Activated naive CD8-positive, alpha-beta T cell treated with anti-CD3 and anti-CD28 coated beads, Interleukin-2, amount 50 U/mL, for 24 hours (primary cell): ENCODE data around the gene TMC8.
"Not testable (repeated sequence)": the region's sequence is repeated elsewhere in the genome, so short reads cannot be mapped to it uniquely, and the experiment has no call there.

Experiments used
- ATAC-seq: fragments of 150-1000 bp; cut with Tn5 transposase; one replicate; pipeline ENCODE4 v1.10.0; 2021
- DNase-seq: peaks from one replicate; pipeline ENCODE4 v3.0.0; 2021
- H3K27ac Mint-ChIP-seq: one replicate; pipeline ENCODE4 v1.8.0; 2021; ENCODE audit warnings: mild to moderate bottlenecking, mixed read lengths
- H3K27me3 Mint-ChIP-seq: one replicate; pipeline ENCODE4 v1.8.0; 2021; ENCODE audit warnings: mixed read lengths
- H3K36me3 Mint-ChIP-seq: one replicate; pipeline ENCODE4 v1.8.0; 2021; ENCODE audit warnings: low read depth, mixed read lengths
- H3K4me1 Mint-ChIP-seq: one replicate; pipeline ENCODE4 v1.8.0; 2021; ENCODE audit warnings: mixed read lengths
- H3K4me3 Mint-ChIP-seq: one replicate; pipeline ENCODE4 v1.8.0; 2021; ENCODE audit warnings: mild to moderate bottlenecking, moderate library complexity, mixed read lengths
- H3K9me3 Mint-ChIP-seq: one replicate; pipeline ENCODE4 v1.8.0; 2021; ENCODE audit warnings: mixed read lengths

The TMC8 gene, protein sequence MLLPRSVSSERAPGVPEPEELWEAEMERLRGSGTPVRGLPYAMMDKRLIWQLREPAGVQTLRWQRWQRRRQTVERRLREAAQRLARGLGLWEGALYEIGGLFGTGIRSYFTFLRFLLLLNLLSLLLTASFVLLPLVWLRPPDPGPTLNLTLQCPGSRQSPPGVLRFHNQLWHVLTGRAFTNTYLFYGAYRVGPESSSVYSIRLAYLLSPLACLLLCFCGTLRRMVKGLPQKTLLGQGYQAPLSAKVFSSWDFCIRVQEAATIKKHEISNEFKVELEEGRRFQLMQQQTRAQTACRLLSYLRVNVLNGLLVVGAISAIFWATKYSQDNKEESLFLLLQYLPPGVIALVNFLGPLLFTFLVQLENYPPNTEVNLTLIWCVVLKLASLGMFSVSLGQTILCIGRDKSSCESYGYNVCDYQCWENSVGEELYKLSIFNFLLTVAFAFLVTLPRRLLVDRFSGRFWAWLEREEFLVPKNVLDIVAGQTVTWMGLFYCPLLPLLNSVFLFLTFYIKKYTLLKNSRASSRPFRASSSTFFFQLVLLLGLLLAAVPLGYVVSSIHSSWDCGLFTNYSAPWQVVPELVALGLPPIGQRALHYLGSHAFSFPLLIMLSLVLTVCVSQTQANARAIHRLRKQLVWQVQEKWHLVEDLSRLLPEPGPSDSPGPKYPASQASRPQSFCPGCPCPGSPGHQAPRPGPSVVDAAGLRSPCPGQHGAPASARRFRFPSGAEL

GRCh38 chr17:78130437-78131101 is at the start of gene TMC8:
Gene TMC8 (plus strand): TSS chr17:78130771. CDS start chr17:78131589, 818 bp downstream.
- H3K27ac Mint-ChIP-seq: peak within 1 kb of the TSS; percentile 95
- H3K36me3 Mint-ChIP-seq: peaks cover 26% of the 10 kb centered on the region
- no peaks in the 10 kb centered on the region for H3K9me3 Mint-ChIP-seq
- ATAC-seq (peak; percentile 45), DNase-seq (peak; percentile 76)
- H3K4me3 Mint-ChIP-seq: peak within 1 kb of the TSS; percentile 95
- H3K27me3 Mint-ChIP-seq: no peaks in the 10 kb centered on the region
- H3K4me1 Mint-ChIP-seq: peaks cover 61% of the 10 kb centered on the region

DNA sequence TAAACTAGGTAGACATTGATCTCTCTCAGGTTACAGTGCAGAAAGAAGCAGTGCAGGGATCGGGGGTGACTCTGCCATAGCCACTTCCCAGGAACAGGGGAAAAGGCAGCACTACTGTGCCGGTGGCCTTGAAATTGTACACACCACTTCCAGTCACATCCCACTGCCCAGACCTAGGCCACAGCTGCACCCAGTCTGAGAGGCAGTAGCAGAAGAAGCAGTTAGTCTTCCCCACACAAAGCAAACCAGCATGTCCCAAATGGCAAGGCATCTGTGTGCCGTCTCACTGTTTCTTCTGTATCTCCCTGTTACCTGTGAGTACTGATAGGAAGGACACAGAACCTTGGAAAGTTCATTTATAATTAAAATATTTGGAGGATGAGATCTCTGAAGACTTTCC is 49.0 kb upstream of the TMC8 start:
- no peaks in the 10 kb centered on the region for H3K4me1 Mint-ChIP-seq
- DNase-seq (no peak), ATAC-seq (no peak)
- H3K27ac Mint-ChIP-seq: no peak overlapping the region
- H3K27me3 Mint-ChIP-seq: no peaks in the 10 kb centered on the region
- no peaks in the 10 kb centered on the region for H3K9me3 Mint-ChIP-seq
- H3K4me3 Mint-ChIP-seq: no peak overlapping the region
- peaks cover 13% of the 10 kb centered on the region for H3K36me3 Mint-ChIP-seq

- H3K36me3 Mint-ChIP-seq: peaks cover 11% of the 10 kb centered on the region
- DNase-seq, H3K4me1 Mint-ChIP-seq, ATAC-seq, H3K27ac Mint-ChIP-seq, H3K4me3 Mint-ChIP-seq, H3K27me3 Mint-ChIP-seq, H3K9me3 Mint-ChIP-seq: not testable (repeated sequence)
Observed at GRCh38 chr17:78082355-78082872, 48.2 kb upstream of the TMC8 start.

DNA sequence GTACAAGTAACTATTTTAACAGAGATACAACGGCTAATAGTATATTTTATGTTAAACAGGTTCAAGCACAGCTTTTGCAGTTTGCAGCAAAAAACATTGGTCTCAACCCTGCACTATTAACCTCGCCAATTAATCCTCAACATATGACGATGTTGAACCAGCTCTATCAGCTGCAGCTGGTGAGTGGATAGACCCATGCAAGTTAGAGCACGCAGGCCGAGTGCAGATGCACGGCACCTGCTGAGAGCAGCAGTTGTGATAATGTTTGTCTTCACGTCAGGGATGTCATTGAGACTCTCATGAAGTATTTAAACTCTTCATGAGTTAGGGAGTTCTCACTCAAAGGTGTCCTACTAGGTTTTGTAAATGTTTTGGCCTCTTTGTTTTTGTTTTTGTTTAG is 47.6 kb upstream of the TMC8 start:
- no peaks in the 10 kb centered on the region for H3K9me3 Mint-ChIP-seq
- H3K27ac Mint-ChIP-seq: no peak overlapping the region
- H3K4me3 Mint-ChIP-seq: no peak overlapping the region
- H3K27me3 Mint-ChIP-seq: no peaks in the 10 kb centered on the region
- H3K4me1 Mint-ChIP-seq: no peaks in the 10 kb centered on the region
- DNase-seq (no peak), ATAC-seq (no peak)
- peaks cover 11% of the 10 kb centered on the region for H3K36me3 Mint-ChIP-seq

DNA sequence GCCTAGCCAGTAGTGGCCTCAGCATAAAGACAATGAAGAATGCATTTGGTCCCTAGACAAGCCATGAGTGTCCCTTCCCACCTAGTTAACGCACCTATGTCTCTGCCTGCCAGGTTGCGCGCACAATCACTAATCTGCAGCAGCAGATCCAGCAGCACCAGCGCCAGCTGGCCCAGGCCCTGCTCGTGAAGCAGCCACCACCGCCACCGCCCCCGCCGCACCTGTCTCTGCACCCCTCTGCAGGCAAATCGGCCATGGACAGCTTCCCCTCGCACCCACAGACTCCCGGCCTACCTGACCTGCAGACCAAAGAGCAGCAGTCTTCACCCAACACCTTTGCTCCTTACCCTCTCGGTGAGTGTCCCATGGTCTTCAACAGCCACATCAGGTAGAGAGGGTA is 43.8 kb upstream of the TMC8 start:
- no peak for ATAC-seq
- Mint-ChIP-seq H3K4me1 (peaks cover 2% of the 10 kb centered on the region), H3K9me3 (no peaks in the 10 kb centered on the region), H3K36me3 (peaks cover 11% of the 10 kb centered on the region), H3K27me3 (no peaks in the 10 kb centered on the region), H3K27ac (no peak overlapping the region), H3K4me3 (no peak overlapping the region)
- DNase-seq: no peak

DNA sequence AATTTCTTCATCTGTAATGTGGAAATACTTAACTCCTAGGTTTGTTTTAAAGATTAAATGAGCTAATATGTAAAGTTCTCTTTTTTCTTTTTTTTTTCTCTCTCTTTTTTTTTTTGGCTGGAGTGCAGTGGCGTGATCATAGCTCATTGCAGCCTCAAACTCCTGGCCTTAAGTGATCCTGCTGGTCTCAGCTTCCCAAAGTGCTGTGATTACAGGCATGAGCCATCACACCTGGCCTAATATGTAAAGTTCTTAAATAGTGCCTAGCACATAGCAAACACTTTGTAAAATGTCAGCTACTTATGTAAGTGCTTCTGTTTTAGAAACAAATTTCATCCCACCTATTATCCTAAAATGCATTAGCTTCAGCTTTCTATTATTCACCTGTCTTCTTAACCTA is 42.0 kb upstream of the TMC8 start:
- Mint-ChIP-seq H3K9me3 (no peaks in the 10 kb centered on the region), H3K27me3 (no peaks in the 10 kb centered on the region), H3K36me3 (peaks cover 23% of the 10 kb centered on the region), H3K4me3 (no peak overlapping the region), H3K27ac (no peak overlapping the region), H3K4me1 (peaks cover 8% of the 10 kb centered on the region)
- no peak for ATAC-seq
- DNase-seq: no peak

DNA sequence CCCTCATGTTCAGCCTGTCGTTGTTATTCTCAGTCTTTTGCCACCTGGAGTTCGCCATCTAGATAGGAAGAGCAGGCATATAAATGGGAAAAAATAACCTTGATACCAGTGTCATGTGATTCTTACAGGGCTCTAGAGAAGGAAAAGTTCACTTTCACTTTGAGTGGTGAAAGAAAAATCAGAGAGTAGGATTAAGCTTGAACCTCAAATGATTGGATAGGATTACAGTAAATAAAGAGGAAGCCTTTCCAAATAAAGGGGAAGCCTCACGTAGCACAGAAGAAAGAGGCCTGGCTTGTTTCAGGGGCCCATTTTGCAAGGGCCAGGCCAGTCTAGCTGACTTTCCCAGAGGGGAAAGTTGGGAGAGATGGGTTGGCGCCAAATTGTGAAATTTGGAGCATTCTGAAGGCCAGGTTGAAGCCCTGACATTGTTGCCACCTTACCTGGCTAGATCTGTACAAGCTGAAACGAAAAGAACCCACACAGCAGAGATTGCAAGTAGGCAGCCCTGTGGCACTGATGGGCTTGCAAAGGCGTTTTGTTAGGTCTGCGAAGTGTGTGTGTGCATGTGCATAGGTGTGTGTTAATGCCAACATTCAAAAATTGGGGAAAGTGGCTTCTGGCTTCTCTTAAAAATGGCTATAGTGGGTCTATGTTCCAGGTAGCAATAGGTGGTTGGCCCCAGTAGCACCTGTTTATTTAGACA is 40.8 kb upstream of the TMC8 start:
- no peak for ATAC-seq
- no peaks in the 10 kb centered on the region for H3K27me3 Mint-ChIP-seq
- no peak for DNase-seq
- H3K27ac Mint-ChIP-seq: no peak overlapping the region
- no peaks in the 10 kb centered on the region for H3K9me3 Mint-ChIP-seq
- no peak overlapping the region for H3K4me3 Mint-ChIP-seq
- peaks cover 26% of the 10 kb centered on the region for H3K36me3 Mint-ChIP-seq
- peaks cover 8% of the 10 kb centered on the region for H3K4me1 Mint-ChIP-seq

DNA sequence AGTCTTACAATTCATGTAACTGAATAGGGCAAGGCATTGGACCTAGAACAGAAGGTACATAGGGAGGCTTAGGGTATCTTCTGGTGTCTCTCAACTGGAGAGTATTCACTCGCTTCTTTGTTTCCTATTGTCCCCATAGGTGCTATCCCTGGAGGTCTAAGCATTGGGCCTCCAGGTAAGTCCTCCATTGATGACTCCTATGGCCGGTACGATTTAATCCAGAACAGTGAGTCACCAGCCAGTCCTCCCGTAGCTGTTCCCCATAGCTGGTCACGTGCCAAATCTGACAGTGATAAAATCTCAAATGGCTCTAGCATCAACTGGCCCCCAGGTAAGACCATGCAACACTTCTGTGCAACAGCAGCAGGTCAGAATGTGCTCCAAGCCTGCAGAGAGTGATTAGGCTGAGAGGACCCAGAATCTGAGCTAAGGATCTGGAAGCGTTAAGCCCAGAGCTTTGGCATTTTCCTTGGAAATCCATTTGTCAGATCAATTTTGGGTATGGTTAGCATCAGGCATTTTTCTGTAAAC is 37.7 kb upstream of the TMC8 start:
- no peaks in the 10 kb centered on the region for H3K9me3 Mint-ChIP-seq
- H3K4me3 Mint-ChIP-seq: no peak overlapping the region
- DNase-seq (no peak), ATAC-seq (no peak)
- no peaks in the 10 kb centered on the region for H3K27me3 Mint-ChIP-seq
- peaks cover 8% of the 10 kb centered on the region for H3K4me1 Mint-ChIP-seq
- peaks cover 25% of the 10 kb centered on the region for H3K36me3 Mint-ChIP-seq
- H3K27ac Mint-ChIP-seq: no peak overlapping the region

- Mint-ChIP-seq H3K9me3 (no peaks in the 10 kb centered on the region), H3K27me3 (no peaks in the 10 kb centered on the region), H3K27ac (no peak overlapping the region), H3K36me3 (peaks cover 41% of the 10 kb centered on the region), H3K4me1 (peaks cover 8% of the 10 kb centered on the region), H3K4me3 (no peak overlapping the region)
- no peak for DNase-seq
- no peak for ATAC-seq
Observed at GRCh38 chr17:78095035-78095434, 35.5 kb upstream of the TMC8 start.

DNA sequence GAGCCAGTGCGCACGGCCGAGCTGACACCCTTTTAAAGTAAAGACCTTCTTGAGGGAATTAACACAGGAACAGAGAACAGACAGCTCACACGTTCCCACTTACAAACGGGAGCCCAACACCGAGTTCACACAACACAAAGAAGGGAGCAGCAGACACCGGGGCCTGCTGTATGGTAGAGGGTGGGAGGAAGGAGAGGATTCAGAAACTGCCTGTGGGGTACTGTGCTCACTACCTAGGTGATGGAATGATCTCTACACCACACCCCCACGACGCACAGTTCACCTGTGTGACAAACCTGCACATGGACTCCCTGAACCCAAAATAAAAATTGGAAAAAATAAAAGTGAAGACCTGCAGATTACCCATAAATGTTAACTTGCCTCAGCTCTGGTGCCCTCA is 34.5 kb upstream of the TMC8 start:
- H3K36me3 Mint-ChIP-seq: peaks cover 44% of the 10 kb centered on the region
- H3K27ac Mint-ChIP-seq: no peak overlapping the region

DNA sequence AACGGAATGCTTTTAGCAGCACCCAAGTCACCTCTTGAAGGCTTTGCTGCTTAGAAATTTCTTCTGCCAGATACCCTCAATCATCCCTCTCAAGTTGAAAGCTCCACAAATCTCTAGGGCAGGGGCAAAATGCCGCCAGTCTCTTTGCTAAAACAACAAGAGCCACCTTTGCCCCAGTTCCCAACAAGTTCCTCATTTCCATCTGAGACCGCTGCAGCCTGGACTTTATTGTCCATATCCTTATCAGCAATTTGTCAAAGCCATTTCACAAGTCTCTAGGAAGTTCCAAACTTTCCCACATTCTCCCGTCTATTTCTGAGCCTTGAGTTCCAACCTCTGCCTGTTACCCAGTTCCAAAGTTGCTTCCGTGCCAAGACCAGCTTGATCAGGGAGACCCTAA is 29.5 kb upstream of the TMC8 start:
- ATAC-seq: no peak
- Mint-ChIP-seq H3K9me3 (no peaks in the 10 kb centered on the region), H3K27me3 (no peaks in the 10 kb centered on the region), H3K4me1 (no peaks in the 10 kb centered on the region), H3K4me3 (no peak overlapping the region), H3K36me3 (peaks cover 26% of the 10 kb centered on the region), H3K27ac (no peak overlapping the region)
- DNase-seq: no peak

More for the DNA sequence above, 34.5 kb upstream of the TMC8 start:
- DNase-seq (no peak), ATAC-seq (no peak)
- H3K9me3 Mint-ChIP-seq: no peaks in the 10 kb centered on the region
- H3K4me3 Mint-ChIP-seq: no peak overlapping the region
- peaks cover 8% of the 10 kb centered on the region for H3K4me1 Mint-ChIP-seq
- H3K27me3 Mint-ChIP-seq: no peaks in the 10 kb centered on the region

DNA sequence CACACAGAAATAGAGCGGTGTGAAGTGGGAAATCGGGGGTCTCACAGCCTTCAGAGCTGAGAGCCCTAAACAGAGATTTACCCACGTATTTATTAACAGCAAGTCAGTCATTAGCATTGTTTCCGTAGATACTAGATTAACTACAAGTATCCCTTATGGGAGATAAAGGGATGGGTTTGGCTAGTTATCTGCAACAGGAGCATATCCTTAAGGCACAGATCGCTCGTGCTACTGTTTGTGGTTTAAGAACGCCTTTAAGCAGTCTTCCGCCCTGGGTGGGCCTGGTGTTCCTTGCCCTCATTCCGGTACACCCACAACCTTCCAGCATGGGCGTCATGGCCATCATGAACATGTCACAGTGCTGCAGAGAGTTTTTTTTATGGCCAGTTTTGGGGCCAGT is 29.0 kb upstream of the TMC8 start:
- Mint-ChIP-seq H3K27ac (peak overlapping the region; percentile 39), H3K27me3 (no peaks in the 10 kb centered on the region)

DNA sequence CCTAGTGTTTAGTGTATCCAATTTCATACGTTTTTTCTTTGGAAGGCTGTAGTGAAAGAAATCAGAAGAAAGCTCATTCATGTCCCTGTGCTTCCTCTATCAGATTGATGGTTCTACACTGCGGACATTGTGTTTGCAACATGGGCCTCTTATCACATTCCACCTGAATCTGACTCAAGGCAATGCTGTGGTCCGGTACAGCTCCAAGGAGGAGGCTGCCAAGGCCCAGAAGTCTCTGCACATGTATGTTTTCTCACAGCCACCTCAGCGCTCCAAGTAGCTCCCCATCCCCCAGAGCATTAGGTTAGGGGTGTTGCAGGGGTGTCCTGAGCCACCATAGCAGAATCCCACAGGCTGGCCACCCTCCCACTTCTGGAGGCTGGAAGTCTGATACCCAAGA is 27.3 kb upstream of the TMC8 start:
- peaks cover 11% of the 10 kb centered on the region for H3K4me1 Mint-ChIP-seq
- peaks cover 19% of the 10 kb centered on the region for H3K36me3 Mint-ChIP-seq
- ATAC-seq (no peak), DNase-seq (no peak)
- no peaks in the 10 kb centered on the region for H3K9me3 Mint-ChIP-seq
- no peak overlapping the region for H3K27ac Mint-ChIP-seq
- no peaks in the 10 kb centered on the region for H3K27me3 Mint-ChIP-seq
- no peak overlapping the region for H3K4me3 Mint-ChIP-seq

More for the DNA sequence above, 29.0 kb upstream of the TMC8 start:
- DNase-seq (no peak), ATAC-seq (no peak)
- no peaks in the 10 kb centered on the region for H3K9me3 Mint-ChIP-seq
- H3K4me3 Mint-ChIP-seq: no peak overlapping the region
- H3K36me3 Mint-ChIP-seq: peaks cover 25% of the 10 kb centered on the region
- no peaks in the 10 kb centered on the region for H3K4me1 Mint-ChIP-seq

GRCh38 chr17:78104540-78104941 is 26.0 kb upstream of the TMC8 start:
- Mint-ChIP-seq H3K9me3 (no peaks in the 10 kb centered on the region), H3K36me3 (peaks cover 11% of the 10 kb centered on the region), H3K27ac (no peak overlapping the region), H3K4me1 (peaks cover 15% of the 10 kb centered on the region), H3K27me3 (no peaks in the 10 kb centered on the region), H3K4me3 (no peak overlapping the region)
- no peak for DNase-seq
- ATAC-seq: no peak
